Duodenal mucosa (tissue), 2 donors: ENCODE results near the gene CTSH.

Source experiments
- H3K27ac ChIP-seq: one replicate; pipeline ENCODE4 v1.7.0; 2013; ENCODE audit warnings: low read depth, low read length
- H3K27me3 ChIP-seq, 2 donors: one replicate each; pipeline ENCODE4 v1.7.0; 2013; ENCODE audit warnings: low read length in 2 of 2, control low read depth in 1 of 2; ENCODE audit not compliant: insufficient read depth in 2 of 2, control insufficient read depth in 1 of 2
- H3K36me3 ChIP-seq, 2 donors: one replicate each; pipeline ENCODE4 v1.7.0; 2013; ENCODE audit warnings: low read length in 2 of 2, control low read depth in 1 of 2; ENCODE audit not compliant: insufficient read depth in 2 of 2, control insufficient read depth in 1 of 2
- H3K4me1 ChIP-seq, 2 donors: one replicate each; pipeline ENCODE4 v1.7.0; 2013; ENCODE audit warnings: low read length in 2 of 2, control low read depth in 1 of 2; ENCODE audit not compliant: insufficient read depth in 2 of 2, control insufficient read depth in 1 of 2
- H3K4me3 ChIP-seq, 2 donors: one replicate each; pipeline ENCODE4 v1.7.0; 2013; ENCODE audit warnings: low read length in 2 of 2, low read depth in 1 of 2
- H3K9ac ChIP-seq, 2 donors: one replicate each; pipeline ENCODE4 v1.7.0; 2013; ENCODE audit warnings: low read length in 2 of 2, low read depth in 1 of 2
- H3K9me3 ChIP-seq, 2 donors: one replicate each; pipeline ENCODE4 v1.7.0; 2013; ENCODE audit warnings: low read length in 2 of 2, control low read depth in 1 of 2; ENCODE audit not compliant: control insufficient read depth in 1 of 2

Gene CTSH

DNA sequence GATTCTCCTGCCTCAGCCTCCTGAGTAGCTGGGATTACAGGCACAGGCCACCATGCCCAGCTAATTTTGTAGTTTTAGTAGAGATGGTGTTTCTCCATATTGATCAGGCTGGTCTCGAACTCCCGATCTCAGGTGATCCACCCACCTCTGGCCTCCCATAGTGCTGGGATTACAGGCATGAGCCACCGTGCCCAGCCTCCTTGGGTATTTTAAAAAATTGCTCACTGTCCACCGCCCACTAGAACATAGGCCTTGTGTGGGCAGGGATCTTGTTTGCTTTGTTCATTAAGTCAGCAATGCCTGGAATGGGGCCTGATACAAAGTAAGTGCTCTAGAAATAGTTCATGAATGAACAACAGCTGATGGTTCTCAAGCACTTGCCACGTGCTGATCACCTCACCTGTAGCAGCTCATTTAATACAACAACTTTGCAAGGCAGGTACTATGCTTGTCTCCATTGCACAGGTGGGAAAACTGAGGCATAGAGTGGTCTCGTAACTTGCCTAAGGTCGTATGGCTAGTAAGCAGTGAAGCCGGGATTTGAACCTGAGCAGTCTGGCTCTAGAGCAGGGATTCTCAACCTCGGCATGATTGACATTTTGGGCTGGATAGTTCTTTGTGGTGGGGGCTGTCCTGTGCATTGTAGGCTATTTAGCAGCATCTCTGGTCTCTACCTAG, 12.7 kb upstream of the CTSH start:
- Histone ChIP-seq H3K9ac (no peak overlapping the region), H3K36me3 (no peaks in the 10 kb centered on the region), H3K9me3 (no peaks in the 10 kb centered on the region), H3K27me3 (no peaks in the 10 kb centered on the region), H3K27ac (no peak overlapping the region), H3K4me3 (no peak overlapping the region), H3K4me1 (no peaks in the 10 kb centered on the region)

- no peak overlapping the region for H3K27ac ChIP-seq
- H3K27me3 ChIP-seq, result no peaks in the 10 kb centered on the region
- H3K4me1 ChIP-seq, result peaks cover 0 to 4% of the 10 kb centered on the region in 2 donors
- H3K9ac ChIP-seq, result no peak overlapping the region
- H3K4me3 ChIP-seq, result no peak overlapping the region
- H3K9me3 ChIP-seq, result no peaks in the 10 kb centered on the region
- no peaks in the 10 kb centered on the region for H3K36me3 ChIP-seq
These were observed 12.1 kb upstream of the CTSH start for GRCh38 chr15:78956937-78957336.

- no peak overlapping the region for H3K9ac ChIP-seq
- peaks cover 13 to 18% of the 10 kb centered on the region in 2 donors for H3K4me1 ChIP-seq
- H3K9me3 ChIP-seq, result no peaks in the 10 kb centered on the region
- H3K4me3 ChIP-seq, result no peak overlapping the region
- H3K27me3 ChIP-seq, result no peaks in the 10 kb centered on the region
- no peaks in the 10 kb centered on the region for H3K36me3 ChIP-seq
- no peak overlapping the region for H3K27ac ChIP-seq
These were observed 10.5 kb upstream of the CTSH start for GRCh38 chr15:78955355-78955754.

DNA sequence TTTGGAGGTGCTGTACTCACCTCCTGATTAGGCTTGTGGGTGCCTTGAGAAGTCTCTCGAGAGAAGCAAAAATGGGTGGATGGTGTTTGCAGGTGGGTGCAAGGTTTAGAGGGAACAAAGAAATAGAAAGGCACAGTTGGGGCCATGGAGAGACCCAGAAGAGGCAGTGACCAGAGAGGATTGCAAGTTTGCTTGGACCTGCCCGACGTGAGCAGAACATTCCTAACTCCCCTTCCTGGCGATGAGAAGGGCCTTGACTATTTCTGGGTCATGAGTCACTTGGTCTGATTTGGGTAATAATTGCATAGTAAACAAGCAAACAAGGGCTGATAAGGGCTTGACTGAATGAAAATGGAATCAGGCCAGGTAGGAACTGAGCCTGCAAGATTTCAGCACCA, 7.0 kb upstream of the CTSH start:
- Histone ChIP-seq H3K9me3 (no peaks in the 10 kb centered on the region), H3K4me3 (no peak overlapping the region), H3K36me3 (no peaks in the 10 kb centered on the region), H3K9ac (peak overlapping the region; percentile 0 to 15), H3K27me3 (no peaks in the 10 kb centered on the region), H3K27ac (peak overlapping the region; percentile 27), H3K4me1 (peaks cover 22 to 30% of the 10 kb centered on the region in 2 donors)

GRCh38 chr15:78950902-78951840, 6.3 kb upstream of the CTSH start:
- H3K9me3 ChIP-seq, result no peaks in the 10 kb centered on the region
- H3K27ac ChIP-seq, result peak overlapping the region; percentile 27
- H3K9ac ChIP-seq, result peak overlapping the region; percentile 0 to 15
- no peaks in the 10 kb centered on the region for H3K27me3 ChIP-seq
- H3K4me1 ChIP-seq, result peaks cover 22 to 30% of the 10 kb centered on the region in 2 donors
- H3K36me3 ChIP-seq, result no peaks in the 10 kb centered on the region
- no peak overlapping the region for H3K4me3 ChIP-seq

DNA sequence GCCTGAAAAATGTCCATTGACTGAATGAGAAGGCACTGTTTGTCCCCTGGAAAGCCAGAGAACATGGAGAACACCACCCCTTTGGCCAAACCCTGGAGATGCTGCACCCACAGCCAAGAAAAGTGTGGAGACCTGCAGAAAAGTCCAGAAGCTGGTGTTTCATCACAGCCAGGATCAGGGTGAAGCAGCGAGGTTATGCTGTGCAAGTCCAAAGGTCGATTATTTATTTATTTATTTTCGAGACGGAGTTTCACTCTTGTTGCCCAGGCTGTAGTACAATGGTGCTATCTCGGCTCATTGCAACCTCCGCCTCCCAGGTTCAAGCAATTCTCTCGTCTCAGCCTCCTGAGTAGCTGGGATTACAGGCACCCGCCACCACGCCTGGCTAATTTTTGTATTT, 5.5 kb upstream of the CTSH start:
- no peaks in the 10 kb centered on the region for H3K9me3 ChIP-seq
- H3K27ac ChIP-seq, result peak overlapping the region; percentile 26
- H3K36me3 ChIP-seq, result no peaks in the 10 kb centered on the region
- peak overlapping the region in 1 of 2 donors; percentile 40 for H3K9ac ChIP-seq
- H3K4me3 ChIP-seq, result no peak overlapping the region
- peaks cover 22 to 30% of the 10 kb centered on the region in 2 donors for H3K4me1 ChIP-seq
- H3K27me3 ChIP-seq, result no peaks in the 10 kb centered on the region

DNA sequence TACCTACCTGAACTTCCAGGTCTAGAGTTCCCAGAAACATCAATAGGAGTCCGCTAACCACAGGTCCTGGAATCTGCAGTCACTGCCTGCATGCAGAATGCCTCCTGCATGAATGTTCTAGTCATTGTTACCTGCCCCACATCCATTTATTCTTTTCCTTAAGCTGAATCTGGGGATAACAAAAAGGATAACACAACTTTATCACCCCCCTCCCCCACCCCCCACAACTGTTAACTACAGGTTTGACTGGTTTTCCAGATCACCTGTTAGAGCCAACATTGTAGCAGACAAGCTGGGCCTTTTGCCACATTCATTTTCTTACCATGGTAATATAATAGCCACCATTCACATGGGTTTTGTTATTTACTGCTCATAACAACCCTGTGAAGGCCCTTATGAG, 4.6 kb upstream of the CTSH start:
- H3K27me3 ChIP-seq, result no peaks in the 10 kb centered on the region
- H3K4me3 ChIP-seq, result no peak overlapping the region
- H3K9ac ChIP-seq, result no peak overlapping the region
- H3K36me3 ChIP-seq, result no peaks in the 10 kb centered on the region
- H3K27ac ChIP-seq, result no peak overlapping the region
- H3K9me3 ChIP-seq, result no peaks in the 10 kb centered on the region
- H3K4me1 ChIP-seq, result peaks cover 25 to 30% of the 10 kb centered on the region in 2 donors

DNA sequence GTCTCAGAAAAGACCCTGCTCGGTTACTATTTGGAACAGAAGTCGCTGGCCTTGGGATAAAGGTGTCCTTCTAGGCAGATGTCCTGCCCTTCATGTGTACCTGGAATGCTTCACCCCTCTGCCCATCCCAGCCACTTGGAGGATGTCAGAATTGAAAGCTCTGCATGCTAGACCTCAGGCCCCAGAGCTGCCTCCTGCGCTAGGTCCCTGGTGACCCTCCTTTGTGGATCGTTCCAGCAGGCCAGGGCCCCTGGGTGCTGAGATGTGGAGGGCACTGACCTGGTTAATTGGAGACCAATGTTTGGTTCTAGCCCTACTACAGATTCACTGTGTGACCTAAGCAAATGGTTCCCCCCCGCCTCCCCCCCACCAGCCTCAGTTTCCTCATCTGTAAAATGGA, 2.7 kb upstream of the CTSH start:
- Histone ChIP-seq H3K27ac (no peak overlapping the region), H3K9me3 (no peaks in the 10 kb centered on the region), H3K36me3 (no peaks in the 10 kb centered on the region), H3K9ac (no peak overlapping the region), H3K27me3 (no peaks in the 10 kb centered on the region), H3K4me1 (peaks cover 35 to 38% of the 10 kb centered on the region in 2 donors), H3K4me3 (no peak overlapping the region)

DNA sequence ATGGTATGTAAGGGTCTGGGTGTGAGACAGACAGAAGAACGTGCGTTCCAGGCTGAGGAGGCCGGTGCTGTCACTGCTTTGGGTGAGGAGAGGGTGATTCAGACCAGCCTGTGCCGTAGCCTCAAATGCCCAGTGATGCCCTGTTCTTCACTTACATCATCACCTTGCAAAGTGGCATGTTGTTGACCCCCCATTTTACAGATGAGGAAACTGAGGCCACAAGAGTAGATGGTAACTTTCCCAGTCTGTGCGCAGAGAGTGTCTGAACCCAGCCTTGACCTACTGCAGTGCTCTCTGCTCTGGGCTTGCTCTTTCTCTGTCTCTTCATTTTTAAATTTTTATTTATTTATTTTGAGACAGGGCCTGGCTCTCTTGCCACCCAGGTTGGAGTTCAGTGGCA, 1.6 kb upstream of the CTSH start:
- Histone ChIP-seq H3K27me3 (no peaks in the 10 kb centered on the region), H3K27ac (no peak overlapping the region)

GRCh38 chr15:78944202-78944625, 632 bp downstream of the CTSH start:
- Histone ChIP-seq H3K4me1 (peaks cover 5 to 17% of the 10 kb centered on the region in 2 donors), H3K9me3 (no peaks in the 10 kb centered on the region), H3K36me3 (no peaks in the 10 kb centered on the region), H3K4me3 (peak overlapping the region; percentile 83 to 86), H3K27ac (peak overlapping the region; percentile 63), H3K9ac (peak overlapping the region; percentile 81 to 82), H3K27me3 (no peaks in the 10 kb centered on the region)

More for the DNA sequence above, 1.6 kb upstream of the CTSH start:
- Histone ChIP-seq H3K4me3 (no peak overlapping the region), H3K9ac (no peak overlapping the region), H3K36me3 (no peaks in the 10 kb centered on the region), H3K4me1 (peaks cover 27 to 34% of the 10 kb centered on the region in 2 donors), H3K9me3 (no peaks in the 10 kb centered on the region)
